Stimulated activated CD8-positive, alpha-beta memory T cell treated with anti-CD3 and anti-CD28 coated beads, Interleukin-15, amount 100 ng/mL, for 48 hours (primary cell): ENCODE data around the gene PHACTR3.

Source experiments
- DNase-seq, 2 donors: peaks; one replicate each; pipeline ENCODE4 v3.0.0-alpha.2; 2020; ENCODE audit warnings: low read depth in 2 of 2

Gene PHACTR3

GRCh38 chr20:59790346-59790745 lies 186.0 kb downstream of the PHACTR3 start:
- DNase-seq = no peak

GRCh38 chr20:59792300-59792699 lies 188.0 kb downstream of the PHACTR3 start:
- DNase-seq = no peak

- no peak for DNase-seq
These were observed 190.2 kb downstream of the PHACTR3 start for GRCh38 chr20:59794555-59794954.

GRCh38 chr20:59800309-59800708 lies 196.0 kb downstream of the PHACTR3 start:
- DNase-seq = no peak

- no peak for DNase-seq
These were observed 197.7 kb downstream of the PHACTR3 start for GRCh38 chr20:59802018-59802417.

GRCh38 chr20:59802471-59803221 lies 198.3 kb downstream of the PHACTR3 start:
- no peak for DNase-seq

- DNase-seq = no peak
These were observed 200.0 kb downstream of the PHACTR3 start for GRCh38 chr20:59804347-59804746.

- DNase-seq = no peak
These were observed 200.7 kb downstream of the PHACTR3 start for GRCh38 chr20:59804871-59805665.

GRCh38 chr20:59805786-59806577 lies 201.6 kb downstream of the PHACTR3 start:
- DNase-seq = no peak

GRCh38 chr20:59806578-59806975 lies 202.2 kb downstream of the PHACTR3 start:
- DNase-seq = no peak

GRCh38 chr20:59807909-59808728 lies 203.8 kb downstream of the PHACTR3 start:
- DNase-seq = no peak

- no peak for DNase-seq
These were observed 204.5 kb downstream of the PHACTR3 start for GRCh38 chr20:59808729-59809381.

GRCh38 chr20:59809630-59810448 lies 205.5 kb downstream of the PHACTR3 start:
- DNase-seq = no peak

GRCh38 chr20:59810449-59811187 lies 206.3 kb downstream of the PHACTR3 start:
- DNase-seq = no peak

GRCh38 chr20:59811681-59812171 lies 207.4 kb downstream of the PHACTR3 start:
- DNase-seq = no peak

- no peak for DNase-seq
These were observed 208.2 kb downstream of the PHACTR3 start for GRCh38 chr20:59812286-59813125.

GRCh38 chr20:59813126-59813947 lies 209.0 kb downstream of the PHACTR3 start:
- DNase-seq = no peak
